Ascending aorta (tissue), 2 donors: Measurements from ENCODE around the gene ETV5. TPM values are rescaled to one million over a fixed set of nuclear protein-coding genes. Genes with fewer than 3 reads are reported as not detected.

ENCODE experiments used
- DNase-seq, 2 donors: peaks; one replicate each; pipeline ENCODE4 v3.0.0-alpha.2; 2019; ENCODE audit warnings: low spot score in 2 of 2
- H3K27ac ChIP-seq, 2 donors: fragments of 200-600 bp; sonication (generic); one replicate each; pipeline ENCODE4 v1.5.1; 2016 to 2017; ENCODE audit warnings: mild to moderate bottlenecking in 1 of 2
- H3K27me3 ChIP-seq: fragments of 200-600 bp; sonication (generic); one replicate; pipeline ENCODE4 v1.5.1; 2017
- H3K36me3 ChIP-seq, 2 donors: fragments of 200-600 bp; sonication (generic); one replicate each; pipeline ENCODE4 v1.5.1; 2016
- H3K4me1 ChIP-seq, 2 donors: fragments of 200-600 bp; sonication (generic); one replicate each; pipeline ENCODE4 v1.5.1; 2016 to 2017; ENCODE audit warnings: mild to moderate bottlenecking in 1 of 2
- H3K4me3 ChIP-seq, 2 donors: fragments of 200-600 bp; sonication (generic); one replicate each; pipeline ENCODE4 v1.5.1; 2016 to 2017; ENCODE audit warnings: mild to moderate bottlenecking in 1 of 2
- H3K9me3 ChIP-seq, 2 donors: fragments of 200-600 bp; sonication (generic); one replicate each; pipeline ENCODE4 v1.5.1; 2016
- intact Hi-C: fragments of 100-400 bp; cut with DNase I; formaldehyde crosslinking; loops from one replicate; pipeline ENCODE4 v1.15.1; 2023
- total RNA-seq: library from RNA; depleted of rRNA; stranded (reverse); fragments of >200 nt; gene quantifications from one replicate; pipeline ENCODE4 v1.1.0, GENCODE V29; 2016
- TF ChIP-seq, protein P1 (sequence below), 3 experiments: fragments of 200-600 bp in 2 of 3; fragments of 450-650 bp in 1 of 3; sonication (generic) in 2 of 3; IDR thresholded peaks; one replicate each; pipeline ENCODE4 v1.5.1; 2016 to 2019; ENCODE audit warnings: antibody characterized with exemption in 3 of 3, mild to moderate bottlenecking in 1 of 3, moderate library complexity in 1 of 3

Gene ETV5
- total RNA-seq, 1 donor from 2014 or later = 15.8 TPM

GRCh38 chr3:186054792-186055352, 54.0 kb downstream of the ETV5 start:
- H3K27ac ChIP-seq = no peak overlapping the region
- no peaks in the 10 kb centered on the region for H3K9me3 ChIP-seq
- no peaks in the 10 kb centered on the region for H3K27me3 ChIP-seq
- peaks cover 22 to 75% of the 10 kb centered on the region in 2 donors for H3K36me3 ChIP-seq
- TF ChIP-seq, protein P1, sequence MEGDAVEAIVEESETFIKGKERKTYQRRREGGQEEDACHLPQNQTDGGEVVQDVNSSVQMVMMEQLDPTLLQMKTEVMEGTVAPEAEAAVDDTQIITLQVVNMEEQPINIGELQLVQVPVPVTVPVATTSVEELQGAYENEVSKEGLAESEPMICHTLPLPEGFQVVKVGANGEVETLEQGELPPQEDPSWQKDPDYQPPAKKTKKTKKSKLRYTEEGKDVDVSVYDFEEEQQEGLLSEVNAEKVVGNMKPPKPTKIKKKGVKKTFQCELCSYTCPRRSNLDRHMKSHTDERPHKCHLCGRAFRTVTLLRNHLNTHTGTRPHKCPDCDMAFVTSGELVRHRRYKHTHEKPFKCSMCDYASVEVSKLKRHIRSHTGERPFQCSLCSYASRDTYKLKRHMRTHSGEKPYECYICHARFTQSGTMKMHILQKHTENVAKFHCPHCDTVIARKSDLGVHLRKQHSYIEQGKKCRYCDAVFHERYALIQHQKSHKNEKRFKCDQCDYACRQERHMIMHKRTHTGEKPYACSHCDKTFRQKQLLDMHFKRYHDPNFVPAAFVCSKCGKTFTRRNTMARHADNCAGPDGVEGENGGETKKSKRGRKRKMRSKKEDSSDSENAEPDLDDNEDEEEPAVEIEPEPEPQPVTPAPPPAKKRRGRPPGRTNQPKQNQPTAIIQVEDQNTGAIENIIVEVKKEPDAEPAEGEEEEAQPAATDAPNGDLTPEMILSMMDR (IDR thresholded peaks at IDR 0.05) = no peak
- no peak overlapping the region for H3K4me3 ChIP-seq
- H3K4me1 ChIP-seq = no peaks in the 10 kb centered on the region
- DNase-seq = no peak
- intact Hi-C loops = no loop called here

DNA sequence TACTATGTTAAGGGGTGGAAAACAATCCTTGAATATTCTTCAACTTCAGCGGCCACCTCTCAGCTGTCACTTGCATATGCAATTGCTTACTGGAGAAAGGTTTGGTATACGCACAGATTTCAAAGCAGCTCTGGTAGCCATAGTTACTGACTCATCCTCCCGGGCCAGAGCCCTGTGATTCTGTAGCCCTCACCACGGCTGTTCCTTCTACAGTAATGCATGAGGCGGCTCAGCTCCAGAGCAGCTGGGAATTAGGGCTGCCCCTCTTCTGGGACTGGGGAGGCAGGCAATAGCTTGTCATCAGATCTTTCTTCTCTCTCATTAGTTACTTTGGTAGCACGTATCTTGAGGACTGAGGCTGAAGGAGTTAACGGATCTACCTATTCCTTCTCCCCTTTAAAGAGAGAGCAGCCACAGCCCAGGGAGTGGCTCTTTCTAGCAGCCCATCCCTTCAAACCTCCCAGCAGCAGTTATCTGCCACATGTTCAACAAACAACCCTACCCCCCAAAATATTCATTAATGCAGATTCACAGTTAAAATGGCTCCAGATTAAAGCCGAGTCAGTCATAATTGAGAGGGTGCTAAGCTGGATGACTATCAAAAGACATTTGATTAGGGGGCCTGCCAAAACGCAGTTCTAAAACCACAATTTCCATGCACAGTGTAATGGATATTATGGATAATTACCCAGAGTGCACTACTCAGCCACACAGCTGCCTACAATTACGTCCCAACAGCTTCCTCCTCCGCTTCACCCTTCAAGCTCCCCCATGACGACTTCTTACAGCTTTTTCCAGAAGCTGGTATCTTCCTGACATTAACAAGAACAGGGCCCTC, 54.7 kb downstream of the ETV5 start:
- Histone ChIP-seq H3K36me3 (peaks cover 22 to 71% of the 10 kb centered on the region in 2 donors), H3K4me3 (no peak overlapping the region), H3K9me3 (no peaks in the 10 kb centered on the region), H3K27ac (no peak overlapping the region), H3K4me1 (no peaks in the 10 kb centered on the region), H3K27me3 (no peaks in the 10 kb centered on the region)
- DNase-seq = no peak
- TF ChIP-seq, protein P1 (IDR thresholded peaks at IDR 0.05) = no peak
- intact Hi-C loops = no loop called here

GRCh38 chr3:186052096-186052840, 56.6 kb downstream of the ETV5 start:
- no peak overlapping the region for H3K27ac ChIP-seq
- no peak for DNase-seq

DNA sequence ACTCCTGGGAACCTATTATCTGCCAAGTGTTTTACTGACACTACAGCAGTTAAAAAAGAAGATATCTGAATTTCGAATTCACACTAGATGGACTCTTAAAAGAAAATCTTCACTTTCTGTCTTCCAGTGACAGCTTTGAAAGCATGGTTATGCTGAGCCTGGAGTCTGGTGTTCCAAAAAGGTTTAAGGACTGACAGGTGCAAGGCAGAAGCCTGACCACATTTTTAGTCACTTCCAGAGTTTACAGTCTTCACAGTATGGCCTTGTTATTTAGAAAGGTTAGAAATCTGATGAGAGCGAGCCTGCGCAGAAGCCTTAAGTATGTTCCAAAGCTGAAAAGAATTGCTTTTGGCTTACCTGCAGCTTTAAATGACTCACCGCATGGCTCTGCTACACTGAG, 59.9 kb downstream of the ETV5 start:
- TF ChIP-seq, protein P1 (IDR thresholded peaks at IDR 0.05) = no peak
- no peak overlapping the region for H3K27ac ChIP-seq
- no peaks in the 10 kb centered on the region for H3K4me1 ChIP-seq
- no peaks in the 10 kb centered on the region for H3K9me3 ChIP-seq
- no peak for DNase-seq
- no peaks in the 10 kb centered on the region for H3K27me3 ChIP-seq
- intact Hi-C loops = no loop called here
- H3K36me3 ChIP-seq = peaks cover 27 to 50% of the 10 kb centered on the region in 2 donors
- H3K4me3 ChIP-seq = no peak overlapping the region

More at GRCh38 chr3:186052096-186052840, 56.6 kb downstream of the ETV5 start:
- intact Hi-C loops = no loop called here
- Histone ChIP-seq H3K27me3 (no peaks in the 10 kb centered on the region), H3K4me3 (no peak overlapping the region), H3K9me3 (no peaks in the 10 kb centered on the region), H3K36me3 (peaks cover 32 to 76% of the 10 kb centered on the region in 2 donors), H3K4me1 (no peaks in the 10 kb centered on the region)
- TF ChIP-seq, protein P1 (IDR thresholded peaks at IDR 0.05) = no peak

- Histone ChIP-seq H3K27ac (no peak overlapping the region), H3K9me3 (no peaks in the 10 kb centered on the region), H3K4me1 (no peaks in the 10 kb centered on the region), H3K27me3 (no peaks in the 10 kb centered on the region), H3K36me3 (peaks cover 27 to 48% of the 10 kb centered on the region in 2 donors), H3K4me3 (no peak overlapping the region)
- TF ChIP-seq, protein P1 (IDR thresholded peaks at IDR 0.05) = no peak
- intact Hi-C loops = no loop called here
- no peak for DNase-seq
Observed at GRCh38 chr3:186048119-186048518, 60.8 kb downstream of the ETV5 start.
